GM12878 (cell line): ENCODE measurements around the gene PAPLN. TPM values are rescaled to one million over a fixed set of nuclear protein-coding genes. Genes with fewer than 3 reads are reported as not detected.

Source experiments
- ATAC-seq: fragments of 200-7000 bp; cut with Tn5 transposase; 3 replicates; pipeline ENCODE4 v1.9.1; 2020; ENCODE audit warnings: mild to moderate bottlenecking, moderate library complexity
- BruUV-seq: library from RNA; stranded (reverse); fragments of 400-500 nt; replicated peaks from 2 replicates; lab custom pipeline; 2021; lab: Mats Ljungman, UMichigan
- CTCF ChIA-PET: fragments of 300-600 bp; sonication (Branson Sonifier 250); formaldehyde crosslinking; extraction: SDS; loops from one replicate; lab custom pipeline; 2021; ENCODE audit warnings: inconsistent platforms; lab: Yijun Ruan, JAX
- POLR2A ChIA-PET: fragments of 350-600 bp; formaldehyde crosslinking; extraction: SDS; loops from one replicate; lab custom pipeline; 2021; ENCODE audit warnings: inconsistent platforms; lab: Charles Lee
- RAD21 ChIA-PET: fragments of 300-600 bp; sonication (Branson Sonifier 250); formaldehyde crosslinking; loops from one replicate; lab custom pipeline; 2023; ENCODE audit warnings: antibody characterized with exemption; ENCODE audit not compliant: unreplicated experiment; lab: Charles Lee
- SMC1A ChIA-PET: fragments of 300-600 bp; sonication (Branson Sonifier 250); formaldehyde crosslinking; loops from one replicate; lab custom pipeline; 2023; ENCODE audit not compliant: unreplicated experiment, uncharacterized antibody; lab: Charles Lee
- DNase-seq: peaks from one replicate; pipeline ENCODE4 v3.0.0-alpha.2; 2011; ENCODE audit warnings: low read depth, low spot score
- FAIRE-seq: peaks from 3 replicates; lab custom pipeline; 2011; peaks lifted over from hg19 to GRCh38; lab: Jason Lieb, UNC
- H2AFZ ChIP-seq: 2 replicates; pipeline ENCODE4 v1.6.0; 2011; ENCODE audit warnings: low read depth, low read length, control low read depth; ENCODE audit not compliant: control insufficient read depth
- H3K27ac ChIP-seq: 2 replicates; pipeline ENCODE4 v1.5.1; 2011; ENCODE audit warnings: control low read depth; ENCODE audit not compliant: control insufficient read depth, insufficient read depth
- H3K27me3 ChIP-seq, 2 experiments: replicated peaks in 1 of 2; 2 replicates each; pipeline versions ENCODE4 v1.6.0 to v1.6.1; 2011; ENCODE audit warnings: low read length in 1 of 2; ENCODE audit not compliant: control insufficient read depth in 2 of 2, insufficient read depth in 2 of 2
- H3K36me3 ChIP-seq, 2 experiments: 2 replicates each; pipeline ENCODE4 v1.5.1; 2011; ENCODE audit warnings: low read length in 1 of 2; ENCODE audit not compliant: control insufficient read depth in 2 of 2, insufficient read depth in 2 of 2
- H3K4me1 ChIP-seq: 2 replicates; pipeline ENCODE4 v1.6.1; 2011; ENCODE audit warnings: mild to moderate bottlenecking, low read length, moderate library complexity, mixed read lengths; ENCODE audit not compliant: control insufficient read depth, insufficient read depth
- H3K4me2 ChIP-seq: 2 replicates; pipeline ENCODE4 v1.6.0; 2011; ENCODE audit warnings: control low read depth; ENCODE audit not compliant: control insufficient read depth, insufficient read depth
- H3K4me3 ChIP-seq: fragments of 200-600 bp; sonication (generic); 2 replicates; pipeline ENCODE4 v1.5.1; 2016
- H3K79me2 ChIP-seq: 2 replicates; pipeline ENCODE4 v1.6.0; 2011; ENCODE audit warnings: low read length; ENCODE audit not compliant: control insufficient read depth, insufficient read depth
- H3K9ac ChIP-seq: 2 replicates; pipeline ENCODE4 v1.8.0; 2011; ENCODE audit warnings: low read length, control low read depth, mixed read lengths; ENCODE audit not compliant: control insufficient read depth, insufficient read depth
- H3K9me3 ChIP-seq: replicated peaks from 3 replicates; pipeline ENCODE4 v1.5.1; 2011; ENCODE audit warnings: mild to moderate bottlenecking, low read length; ENCODE audit not compliant: control insufficient read depth, insufficient read depth
- H4K20me1 ChIP-seq: 2 replicates; pipeline ENCODE4 v1.6.0; 2011; ENCODE audit not compliant: control insufficient read depth, insufficient read depth
- BMI1 ChIP-seq: fragments of 450-650 bp; IDR thresholded peaks from 2 replicates; pipeline ENCODE4 v1.6.1; 2016; ENCODE audit warnings: mild to moderate bottlenecking, moderate library complexity, borderline replicate concordance
- BRCA1 ChIP-seq: IDR thresholded peaks from 2 replicates; pipeline ENCODE4 v1.6.1; 2011; ENCODE audit warnings: low read depth, low read length, improper control_type of control experiment
- EED ChIP-seq: sonication (generic); IDR thresholded peaks from 2 replicates; pipeline ENCODE4 v1.6.1; 2016; ENCODE audit warnings: antibody characterized with exemption, low read depth
- IRF3 ChIP-seq: fragments of 450-650 bp; IDR thresholded peaks from 2 replicates; pipeline ENCODE4 v1.6.1; 2014; ENCODE audit warnings: mild to moderate bottlenecking
- IRF4 ChIP-seq: IDR thresholded peaks from 2 replicates; pipeline ENCODE4 v1.6.1; 2011; ENCODE audit warnings: low read depth, low read length
- KAT2A ChIP-seq: conservative IDR thresholded peaks from 2 replicates; pipeline ENCODE4 v1.6.1; 2011; ENCODE audit warnings: low read depth, low read length; ENCODE audit not compliant: control insufficient read depth
- NFYA ChIP-seq: IDR thresholded peaks from 2 replicates; pipeline ENCODE4 v1.6.1; 2011; ENCODE audit warnings: low read depth, mild to moderate bottlenecking, low read length, improper control_type of control experiment, borderline replicate concordance
- NKRF ChIP-seq: fragments of 450-650 bp; conservative IDR thresholded peaks from 2 replicates; pipeline ENCODE4 v1.6.1; 2017; ENCODE audit warnings: mild to moderate bottlenecking, moderate library complexity
- SMARCA5 ChIP-seq: fragments of 450-650 bp; IDR thresholded peaks from 2 replicates; pipeline ENCODE4 v1.6.1; 2017; ENCODE audit warnings: mild to moderate bottlenecking
- USF2 ChIP-seq: IDR thresholded peaks from 2 replicates; pipeline ENCODE4 v1.6.1; 2011; ENCODE audit warnings: low read depth, low read length, improper control_type of control experiment, borderline replicate concordance
- ZBTB4 ChIP-seq: fragments of 450-650 bp; formaldehyde crosslinking; IDR thresholded peaks from 2 replicates; pipeline ENCODE4 v1.4.0; 2022; ENCODE audit warnings: mild to moderate bottlenecking, moderate library complexity
- ZBTB40 ChIP-seq: fragments of 450-650 bp; IDR thresholded peaks from 2 replicates; pipeline ENCODE4 v1.6.1; 2016; ENCODE audit warnings: mild to moderate bottlenecking, moderate library complexity, borderline replicate concordance
- WGBS: methylation state at CpG from one replicate; pipeline ENCODE4 v1.1.6; 2016; ENCODE audit warnings: low lambda C conversion rate; ENCODE audit not compliant: insufficient replicate concordance, insufficient coverage; ENCODE audit errors: missing lambda C conversion rate; 5-methylcytosine and 5-hydroxymethylcytosine counted together
- in situ Hi-C: fragments of 300-500 bp; cut with MboI; formaldehyde crosslinking; loops from 9 replicates; pipeline ENCODE4 v1.14.3; 2018; ENCODE audit warnings: mixed read lengths
- intact Hi-C: fragments of 100-400 bp; cut with micrococcal nuclease; formaldehyde crosslinking; loops from one replicate; pipeline ENCODE4 v1.14.2; 2022; ENCODE audit not compliant: unreplicated experiment
- polyA plus RNA-seq, 11 experiments: library from polyadenylated mRNA; depleted of rRNA in 4 of 11; unstranded in 6 of 11; stranded (reverse) in 5 of 11; fragments of >200 nt; fragmentation: Nextera tagmentation in 4 of 11; fragmentation: Illumina TruSeq in 1 of 11; extraction: Ambion mirVana in 4 of 11; extraction: Trizol in 1 of 11; gene quantifications; 1 replicate in 1 of 11; 2 replicates in 10 of 11; pipeline versions ENCODE4 v1.2.1 to v1.2.3, GENCODE V29; 2011 to 2016; ENCODE audit warnings: inconsistent platforms in 2 of 11, missing spikeins in 2 of 11, low read depth in 1 of 11
- total RNA-seq, 4 experiments: library from RNA; depleted of rRNA in 3 of 4; stranded (reverse); fragments of >200 nt in 3 of 4; fragmentation: Illumina TruSeq in 1 of 4; extraction: Trizol in 1 of 4; gene quantifications; 2 replicates each; pipeline versions ENCODE4 v1.2.1 to v1.2.3, GENCODE V29; 2013 to 2021

The PAPLN gene
- total and polyA plus RNA-seq, 10 of the 15 experiments (the other 5 are each of a cell fraction or from before 2014, with no cell fraction given) = 1.8 to 19.8 (median 7.4) TPM

- no peak for FAIRE-seq
- BruUV-seq = no TSS peak
- CTCF ChIA-PET = interaction anchor here (0.8 kb wide), 1 partner anchor 35 kb away, joined by 3 read pairs; no protein-coding TSS in a partner anchor
- POLR2A ChIA-PET = interaction anchor here (1.1 kb wide), 1 partner anchor 41 kb away, joined by 4 read pairs; no protein-coding TSS in a partner anchor
- Histone ChIP-seq H3K36me3 (peaks cover 11 to 23% of the 10 kb centered on the region in 2 experiments), H3K4me1 (no peaks in the 10 kb centered on the region), H3K9ac (no peak overlapping the region), H3K79me2 (no peaks in the 10 kb centered on the region), H4K20me1 (no peaks in the 10 kb centered on the region), H2AFZ (no peak overlapping the region), H3K27ac (no peak overlapping the region), H3K9me3 (peaks cover 8% of the 10 kb centered on the region; the same call in 2 of the 3 replicates), H3K27me3 (no peaks in the 10 kb centered on the region), H3K4me3 (no peak overlapping the region), H3K4me2 (no peak overlapping the region)
- intact Hi-C loops = no loop called here
- no peak for ATAC-seq
- SMC1A ChIA-PET = no interaction called here
- in situ Hi-C loops = no loop called here
- 100% methylated on average over 8 of the region's 8 CpGs for WGBS
- RAD21 ChIA-PET = no interaction called here
- no peak for DNase-seq
- no peak for TF ChIP-seq NFYA
- TF ChIP-seq IRF4 = no peak
- no peak for TF ChIP-seq IRF3
- TF ChIP-seq NKRF = no peak
- no peak for TF ChIP-seq BRCA1
- TF ChIP-seq ZBTB4 = no peak
- TF ChIP-seq SMARCA5 = no peak
- no peak for TF ChIP-seq EED
- TF ChIP-seq BMI1 = no peak
- TF ChIP-seq ZBTB40 = no peak
- TF ChIP-seq KAT2A = no peak
- TF ChIP-seq USF2 = no peak
Measured at GRCh38 chr14:73208846-73209245, 28.5 kb upstream of the PAPLN start.
